Vagina (tissue), 2 donors: Measurements from ENCODE around the gene KCNH1. TPM values are rescaled to one million over a fixed set of nuclear protein-coding genes. Genes with fewer than 3 reads are reported as not detected.
"Not testable (repeated sequence)": the region's sequence is repeated elsewhere in the genome, so short reads cannot be mapped to it uniquely, and the experiment has no call there.

Experiments
- DNase-seq, 2 donors: peaks; one replicate each; pipeline ENCODE4 v3.0.0-alpha.2; 2017; ENCODE audit errors: extremely low spot score in 2 of 2
- H3K27ac ChIP-seq: fragments of 200-600 bp; sonication (generic); one replicate; pipeline ENCODE4 v1.5.1; 2019
- H3K27me3 ChIP-seq: fragments of 200-600 bp; sonication (generic); one replicate; pipeline ENCODE4 v1.5.1; 2019
- H3K36me3 ChIP-seq, 2 donors: fragments of 200-600 bp; sonication (generic); one replicate each; pipeline ENCODE4 v1.5.1; 2017 to 2019
- H3K4me1 ChIP-seq: fragments of 200-600 bp; sonication (generic); one replicate; pipeline ENCODE4 v1.5.1; 2019
- H3K4me3 ChIP-seq, 2 donors: fragments of 200-600 bp; sonication (generic); 1 replicate in 1 of 2; 2 replicates in 1 of 2; pipeline ENCODE4 v1.5.1; 2016 to 2019
- H3K9me3 ChIP-seq: fragments of 200-600 bp; sonication (generic); one replicate; pipeline ENCODE4 v1.5.1; 2019
- POLR2A ChIP-seq, 2 donors: fragments of 450-650 bp; IDR thresholded peaks; one replicate each; pipeline ENCODE4 v1.6.1; 2017; ENCODE audit warnings: antibody characterized with exemption in 2 of 2, mild to moderate bottlenecking in 2 of 2, moderate library complexity in 2 of 2
- POLR2AphosphoS5 ChIP-seq, 2 donors: sonication (generic); formaldehyde crosslinking; IDR thresholded peaks; one replicate each; pipeline ENCODE4 v1.9.0; 2017; ENCODE audit warnings: antibody characterized with exemption in 2 of 2, mild to moderate bottlenecking in 2 of 2, low read depth in 1 of 2; ENCODE audit not compliant: insufficient read depth in 1 of 2
- intact Hi-C: fragments of 100-400 bp; cut with DNase I; formaldehyde crosslinking; loops from one replicate; pipeline ENCODE4 v1.15.1; 2023
- total RNA-seq: library from RNA; depleted of rRNA; stranded (reverse); fragments of >200 nt; gene quantifications from one replicate; pipeline ENCODE4 v1.2.3, GENCODE V29; 2016
- TF ChIP-seq, protein P1 (sequence below), 3 experiments: fragments of 450-650 bp in 2 of 3; fragments of 200-600 bp in 1 of 3; sonication (generic) in 1 of 3; IDR thresholded peaks; one replicate each; pipeline ENCODE4 v1.5.1; 2017 to 2019; ENCODE audit warnings: antibody characterized with exemption in 3 of 3, mild to moderate bottlenecking in 2 of 3, moderate library complexity in 2 of 3

The KCNH1 gene
- total RNA-seq, 1 donor from 2014 or later = 3.9 TPM

DNA sequence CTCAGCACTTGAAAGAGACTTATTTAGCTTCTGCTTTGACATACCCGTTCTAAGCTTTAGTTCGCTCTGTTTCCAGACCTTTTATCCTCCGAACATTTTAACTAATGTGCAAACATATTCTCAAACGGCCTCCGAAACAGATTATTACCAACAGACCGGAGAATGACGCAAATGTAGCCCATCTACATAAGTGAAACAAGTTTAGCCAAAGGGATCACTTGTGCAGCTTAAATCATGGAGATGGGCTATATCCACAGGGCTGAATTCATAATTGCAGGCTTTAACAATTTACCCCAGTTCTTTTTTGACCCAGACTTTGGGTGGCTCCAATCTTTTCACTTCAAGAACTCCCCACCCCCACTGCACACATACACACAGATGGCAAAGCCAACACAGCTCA, 119.7 kb downstream of the KCNH1 start:
- Histone ChIP-seq H3K9me3 (no peaks in the 10 kb centered on the region), H3K36me3 (no peaks in the 10 kb centered on the region), H3K27me3 (no peaks in the 10 kb centered on the region), H3K4me3 (no peak overlapping the region), H3K27ac (no peak overlapping the region), H3K4me1 (no peaks in the 10 kb centered on the region)
- TF ChIP-seq, protein P1, sequence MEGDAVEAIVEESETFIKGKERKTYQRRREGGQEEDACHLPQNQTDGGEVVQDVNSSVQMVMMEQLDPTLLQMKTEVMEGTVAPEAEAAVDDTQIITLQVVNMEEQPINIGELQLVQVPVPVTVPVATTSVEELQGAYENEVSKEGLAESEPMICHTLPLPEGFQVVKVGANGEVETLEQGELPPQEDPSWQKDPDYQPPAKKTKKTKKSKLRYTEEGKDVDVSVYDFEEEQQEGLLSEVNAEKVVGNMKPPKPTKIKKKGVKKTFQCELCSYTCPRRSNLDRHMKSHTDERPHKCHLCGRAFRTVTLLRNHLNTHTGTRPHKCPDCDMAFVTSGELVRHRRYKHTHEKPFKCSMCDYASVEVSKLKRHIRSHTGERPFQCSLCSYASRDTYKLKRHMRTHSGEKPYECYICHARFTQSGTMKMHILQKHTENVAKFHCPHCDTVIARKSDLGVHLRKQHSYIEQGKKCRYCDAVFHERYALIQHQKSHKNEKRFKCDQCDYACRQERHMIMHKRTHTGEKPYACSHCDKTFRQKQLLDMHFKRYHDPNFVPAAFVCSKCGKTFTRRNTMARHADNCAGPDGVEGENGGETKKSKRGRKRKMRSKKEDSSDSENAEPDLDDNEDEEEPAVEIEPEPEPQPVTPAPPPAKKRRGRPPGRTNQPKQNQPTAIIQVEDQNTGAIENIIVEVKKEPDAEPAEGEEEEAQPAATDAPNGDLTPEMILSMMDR (IDR thresholded peaks at IDR 0.05) = no peak
- TF ChIP-seq POLR2AphosphoS5 (IDR thresholded peaks at IDR 0.05; ENCODE audit: insufficient read depth in 1 of 2, low read depth in 1 of 2) (no peak), POLR2A (IDR thresholded peaks at IDR 0.05) (no peak)
- intact Hi-C loops = no loop called here
- no peak for DNase-seq

DNA sequence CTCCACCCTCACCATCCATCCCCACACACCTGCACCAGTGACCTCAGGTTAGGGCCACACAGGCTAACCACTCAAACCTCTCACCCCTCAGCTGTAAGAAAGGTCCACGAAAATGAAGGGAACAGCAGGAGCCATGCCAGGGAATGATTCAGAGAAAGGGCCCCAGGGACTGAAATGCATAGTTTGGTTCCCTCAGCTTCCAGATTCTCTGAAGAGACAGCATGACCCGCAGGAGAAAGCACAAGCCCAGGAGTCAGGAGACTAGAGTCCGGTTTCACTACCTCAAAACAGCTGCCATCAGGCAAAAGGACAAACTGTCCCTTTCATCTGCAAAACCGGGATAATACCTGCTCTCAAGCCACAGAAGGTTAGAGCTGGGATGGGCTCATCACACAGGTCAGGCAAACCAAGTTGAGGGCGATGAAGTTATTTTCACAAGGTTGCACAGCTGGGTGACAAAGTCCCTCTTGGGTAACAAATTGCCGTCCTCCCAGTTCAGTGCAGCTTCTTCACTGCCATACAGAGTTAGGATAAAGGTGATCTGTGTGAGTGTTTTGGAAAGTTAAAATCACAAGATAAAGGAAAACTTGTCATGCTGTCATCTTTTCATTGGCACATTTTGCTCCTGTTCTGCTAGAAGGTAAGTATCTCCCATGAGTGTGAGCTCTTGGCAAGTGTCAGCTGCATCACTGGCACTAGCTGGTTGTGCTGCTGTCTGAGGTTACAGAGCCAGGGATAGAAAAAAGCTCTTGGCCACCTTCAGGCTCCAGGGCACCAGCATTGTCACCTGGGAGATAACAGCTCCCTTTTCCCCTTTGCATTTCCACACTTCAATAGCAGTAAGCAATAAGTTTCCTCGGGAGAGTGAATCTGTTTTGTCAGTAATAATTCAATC, 120.4 kb downstream of the KCNH1 start:
- H3K4me1 ChIP-seq = no peaks in the 10 kb centered on the region
- H3K9me3 ChIP-seq = no peaks in the 10 kb centered on the region
- TF ChIP-seq, protein P1 (IDR thresholded peaks at IDR 0.05) = no peak
- no peak for TF ChIP-seq POLR2AphosphoS5 (IDR thresholded peaks at IDR 0.05; ENCODE audit: insufficient read depth in 1 of 2, low read depth in 1 of 2)
- no peak for TF ChIP-seq POLR2A (IDR thresholded peaks at IDR 0.05)
- H3K36me3 ChIP-seq = no peaks in the 10 kb centered on the region
- no peak overlapping the region for H3K4me3 ChIP-seq
- no peak for DNase-seq
- H3K27ac ChIP-seq = no peak overlapping the region
- intact Hi-C loops = no loop called here
- no peaks in the 10 kb centered on the region for H3K27me3 ChIP-seq

DNA sequence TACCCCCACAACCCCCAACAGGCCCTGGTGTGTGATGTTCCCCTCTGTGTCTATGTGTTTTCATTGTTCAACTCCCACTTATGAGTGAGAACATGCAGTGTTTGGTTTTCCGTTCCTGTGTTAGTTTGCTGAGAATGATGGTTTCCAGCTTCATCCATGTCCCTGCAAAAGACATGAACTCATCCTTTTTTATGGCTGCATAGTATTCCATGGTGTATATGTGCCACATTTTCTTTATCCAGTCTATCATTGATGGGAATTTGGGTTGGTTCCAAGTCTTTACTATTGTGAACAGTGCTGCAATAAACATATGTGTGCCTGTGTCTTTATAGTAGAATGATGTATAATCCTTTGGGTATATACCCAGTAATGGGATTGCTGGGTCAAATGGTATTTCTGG, 122.8 kb downstream of the KCNH1 start:
- H3K9me3 ChIP-seq, H3K4me3 ChIP-seq, H3K27me3 ChIP-seq, H3K36me3 ChIP-seq, DNase-seq, H3K27ac ChIP-seq, H3K4me1 ChIP-seq, intact Hi-C loops: not testable (repeated sequence)

DNA sequence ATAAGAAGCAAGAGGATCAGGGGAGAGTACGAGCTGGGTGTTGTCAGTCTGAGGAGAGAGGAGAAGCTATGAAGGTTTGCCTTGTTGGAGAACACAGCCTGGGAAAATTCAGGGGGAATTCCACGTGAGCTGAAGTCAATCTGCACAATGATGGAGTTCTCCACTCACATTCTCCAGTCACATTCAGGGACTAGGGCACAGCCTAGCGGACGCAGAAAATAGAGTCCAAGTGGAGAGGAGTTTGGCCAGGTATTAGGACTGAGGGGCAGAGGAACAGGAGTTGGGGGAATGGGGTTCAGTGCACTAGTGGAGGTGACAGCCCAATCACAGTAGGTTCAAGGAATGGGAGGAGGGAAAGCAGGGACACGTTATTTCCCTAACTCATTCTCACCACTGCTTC, 124.0 kb downstream of the KCNH1 start:
- Histone ChIP-seq H3K4me1 (no peaks in the 10 kb centered on the region), H3K9me3 (no peaks in the 10 kb centered on the region), H3K36me3 (no peaks in the 10 kb centered on the region), H3K27ac (no peak overlapping the region), H3K27me3 (no peaks in the 10 kb centered on the region), H3K4me3 (no peak overlapping the region)
- no peak for TF ChIP-seq POLR2AphosphoS5 (IDR thresholded peaks at IDR 0.05; ENCODE audit: insufficient read depth in 1 of 2, low read depth in 1 of 2)
- TF ChIP-seq, protein P1 (IDR thresholded peaks at IDR 0.05) = no peak
- TF ChIP-seq POLR2A (IDR thresholded peaks at IDR 0.05) = no peak
- intact Hi-C loops = no loop called here
- no peak for DNase-seq

DNA sequence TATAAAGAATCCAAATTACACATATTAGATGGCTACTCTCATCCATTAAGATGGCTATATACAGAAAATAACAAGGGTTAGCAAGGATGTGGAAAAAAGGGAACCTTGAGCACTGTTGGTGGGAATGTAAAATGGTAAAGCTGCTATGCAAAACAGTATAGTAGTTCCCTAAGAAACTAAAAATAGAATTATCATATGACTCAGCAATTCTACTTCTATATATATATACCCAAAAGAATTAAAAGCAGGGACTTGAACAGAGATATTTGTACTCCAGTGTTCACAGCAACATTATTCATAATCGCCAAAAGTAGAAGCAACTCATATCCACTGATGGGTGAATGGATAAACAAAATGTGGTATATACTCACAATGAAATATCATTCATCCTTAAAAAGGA, 126.1 kb downstream of the KCNH1 start:
- intact Hi-C loops = no loop called here
- no peaks in the 10 kb centered on the region for H3K4me1 ChIP-seq

DNA sequence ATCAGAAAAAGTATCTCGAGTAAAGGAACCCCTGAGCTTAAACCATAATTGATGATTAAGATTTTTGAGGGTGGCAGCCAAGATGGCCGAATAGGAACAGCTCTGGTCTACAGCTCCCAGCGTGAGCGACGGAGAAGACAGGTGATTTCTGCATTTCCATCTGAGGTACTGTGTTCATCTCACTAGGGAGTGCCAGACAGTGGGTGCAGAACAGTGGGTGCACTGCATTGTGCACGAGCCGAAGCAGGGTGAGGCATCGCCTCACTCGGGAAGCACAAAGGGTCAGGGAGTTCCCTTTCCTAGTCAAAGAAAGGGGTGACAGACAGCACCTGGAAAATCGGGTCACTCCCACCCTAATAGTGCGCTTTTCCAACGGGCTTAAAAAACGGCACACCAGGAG, 138.0 kb downstream of the KCNH1 start:
- DNase-seq, intact Hi-C loops, H3K27ac ChIP-seq, H3K4me3 ChIP-seq, H3K9me3 ChIP-seq, H3K36me3 ChIP-seq, H3K27me3 ChIP-seq, H3K4me1 ChIP-seq: not testable (repeated sequence)

More for the DNA sequence above, 126.1 kb downstream of the KCNH1 start:
- Histone ChIP-seq H3K27ac (no peak overlapping the region), H3K36me3 (no peaks in the 10 kb centered on the region), H3K9me3 (no peaks in the 10 kb centered on the region), H3K27me3 (no peaks in the 10 kb centered on the region), H3K4me3 (no peak overlapping the region)
- DNase-seq = no peak
- TF ChIP-seq POLR2AphosphoS5 (IDR thresholded peaks at IDR 0.05; ENCODE audit: insufficient read depth in 1 of 2, low read depth in 1 of 2) = no peak
